Measurements from ENCODE around the gene ROR2. TPM values are rescaled to one million over a fixed set of nuclear protein-coding genes. Genes with fewer than 3 reads are reported as not detected.

Gene ROR2
- total and polyA plus RNA-seq, 5 donors, result 20.1 to 38.9 (median 35.3) TPM

DNA sequence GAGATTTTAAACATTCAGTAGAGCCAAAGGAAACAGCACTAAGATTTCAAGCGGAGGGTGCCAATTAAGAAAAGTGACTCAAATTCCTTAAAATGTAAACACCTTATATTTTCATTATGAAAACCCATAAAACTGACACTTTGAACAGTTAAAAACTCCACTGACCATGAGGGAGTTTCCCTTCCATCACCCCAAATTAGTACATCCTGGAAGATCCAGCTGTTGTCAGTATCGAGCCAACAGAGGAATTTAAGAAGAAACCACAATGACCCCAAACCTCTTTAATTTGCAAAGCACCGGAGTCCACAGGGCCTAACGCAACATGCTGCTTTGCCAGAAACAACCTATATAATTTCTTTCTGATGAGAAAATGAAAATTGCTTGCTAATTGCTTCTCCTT, 41.3 kb downstream of the ROR2 start:
- intact Hi-C loops (cut with DNase I), result no loop called here
- ATAC-seq, result no peak
- H3K9me3 ChIP-seq (ENCODE audit: control insufficient read depth, low read length), result no peaks in the 10 kb centered on the region
- H3K4me3 ChIP-seq (ENCODE audit: low read length), result no peak overlapping the region
- WGBS, result 63% methylated on average over 4 of the region's 4 CpGs
- H3K27ac ChIP-seq (ENCODE audit: low read length), result no peak overlapping the region
- H3K4me1 ChIP-seq (ENCODE audit: control insufficient read depth, insufficient read depth, low read length), result no peaks in the 10 kb centered on the region
- no peak for DNase-seq
- no peaks in the 10 kb centered on the region for H3K27me3 ChIP-seq (ENCODE audit: control insufficient read depth, insufficient read depth)

DNA sequence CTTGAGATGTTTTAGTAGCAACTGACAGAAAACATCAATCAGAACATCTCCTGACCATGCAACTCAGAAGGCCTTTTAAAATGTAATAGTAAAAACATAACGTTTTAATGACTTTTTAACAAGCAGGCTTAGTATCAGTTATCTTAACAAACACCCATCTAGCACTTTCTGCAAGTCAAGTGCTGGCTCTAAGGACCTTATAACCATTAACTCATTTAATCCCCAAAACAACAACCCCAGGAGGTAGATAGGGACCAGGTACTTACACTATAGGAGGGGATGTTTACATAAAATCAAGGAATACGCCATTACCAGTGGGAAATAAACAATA, 41.8 kb downstream of the ROR2 start:
- 55% methylated on average over 2 of the region's 2 CpGs for WGBS
- intact Hi-C loops (cut with DNase I), result no loop called here
- H3K27ac ChIP-seq (ENCODE audit: low read length), result no peak overlapping the region
- DNase-seq (no peak), ATAC-seq (no peak)
- H3K27me3 ChIP-seq (ENCODE audit: control insufficient read depth, insufficient read depth), result no peaks in the 10 kb centered on the region
- no peaks in the 10 kb centered on the region for H3K4me1 ChIP-seq (ENCODE audit: control insufficient read depth, insufficient read depth, low read length)
- no peak overlapping the region for H3K4me3 ChIP-seq (ENCODE audit: low read length)
- H3K9me3 ChIP-seq (ENCODE audit: control insufficient read depth, low read length), result no peaks in the 10 kb centered on the region

DNA sequence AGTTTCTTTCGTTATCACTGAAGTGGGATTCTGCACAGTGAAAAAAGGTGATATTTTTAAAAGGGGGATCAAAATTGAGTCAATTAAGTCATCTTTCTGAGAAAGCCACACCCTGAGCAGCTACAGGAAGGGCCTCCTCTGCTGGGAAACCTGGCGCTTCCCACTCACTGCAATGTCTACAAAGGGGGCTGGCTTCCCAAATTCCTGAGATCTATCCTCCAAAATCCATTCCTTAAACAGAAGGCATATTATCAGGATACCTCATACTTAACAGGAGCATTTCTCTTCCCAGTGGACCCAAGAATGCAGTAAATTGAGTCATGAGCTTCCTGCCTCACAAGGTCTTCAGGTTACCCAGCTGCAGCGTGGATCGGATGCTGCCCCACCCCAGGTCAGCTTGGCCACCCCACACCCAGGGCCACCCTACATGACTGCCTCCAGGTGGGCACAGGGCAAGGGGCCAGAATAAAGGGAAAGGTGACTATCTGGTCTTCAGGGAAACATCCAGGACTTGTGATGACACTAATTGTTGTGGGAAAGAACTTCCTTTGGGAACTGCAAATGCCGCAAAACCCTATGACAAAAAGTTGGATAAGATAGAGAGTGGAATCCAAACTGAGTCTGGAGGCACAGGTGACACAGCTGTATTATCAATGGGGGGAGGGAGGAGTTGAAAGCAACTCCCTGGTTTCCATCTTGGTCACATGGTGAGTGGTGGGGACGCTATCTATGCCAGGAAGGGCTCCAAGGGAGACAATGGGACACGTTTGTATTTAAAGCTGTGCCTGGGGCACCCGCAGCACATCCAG, 42.3 kb downstream of the ROR2 start:
- Histone ChIP-seq H3K4me3 (ENCODE audit: low read length) (no peak overlapping the region), H3K27me3 (ENCODE audit: control insufficient read depth, insufficient read depth) (no peaks in the 10 kb centered on the region), H3K27ac (ENCODE audit: low read length) (no peak overlapping the region), H3K9me3 (ENCODE audit: control insufficient read depth, low read length) (no peaks in the 10 kb centered on the region), H3K4me1 (ENCODE audit: control insufficient read depth, insufficient read depth, low read length) (no peaks in the 10 kb centered on the region)
- ATAC-seq (no peak), DNase-seq (no peak)
- 66% methylated on average over 8 of the region's 8 CpGs for WGBS
- intact Hi-C loops (cut with DNase I), result no loop called here

DNA sequence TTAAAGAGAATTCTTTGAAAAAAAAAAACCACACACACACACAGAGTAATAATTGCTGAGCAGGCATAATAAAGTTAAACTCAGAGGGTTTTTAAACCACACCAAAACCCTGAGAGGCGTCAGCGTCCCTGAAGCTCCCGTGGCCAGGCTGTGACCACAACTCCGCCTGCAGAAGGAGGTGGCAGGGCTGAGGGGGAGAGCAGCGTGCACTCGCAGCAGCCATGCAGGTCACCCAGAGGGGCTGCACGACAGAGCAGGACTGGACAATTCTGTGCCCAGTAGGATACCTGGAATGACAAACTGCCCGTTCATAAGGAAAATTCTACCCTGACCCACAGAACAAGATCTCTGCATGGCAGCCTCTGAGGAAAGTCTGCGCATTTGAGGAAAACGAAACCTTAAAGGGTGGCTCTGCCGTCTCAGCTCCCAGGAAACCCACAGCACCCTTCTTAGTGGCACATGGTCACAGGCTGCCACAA, 44.0 kb downstream of the ROR2 start:
- intact Hi-C loops (cut with DNase I), result no loop called here
- ATAC-seq, result peak; percentile 48 to 62
- Histone ChIP-seq H3K9me3 (ENCODE audit: control insufficient read depth, low read length) (no peaks in the 10 kb centered on the region), H3K27ac (ENCODE audit: low read length) (no peak overlapping the region), H3K4me1 (ENCODE audit: control insufficient read depth, insufficient read depth, low read length) (no peaks in the 10 kb centered on the region), H3K27me3 (ENCODE audit: control insufficient read depth, insufficient read depth) (no peaks in the 10 kb centered on the region), H3K4me3 (ENCODE audit: low read length) (peak overlapping the region; percentile 22)
- DNase-seq, result peak in 1 of 3 donors; percentile 82
- WGBS, result 38% methylated on average over 11 of the region's 11 CpGs

DNA sequence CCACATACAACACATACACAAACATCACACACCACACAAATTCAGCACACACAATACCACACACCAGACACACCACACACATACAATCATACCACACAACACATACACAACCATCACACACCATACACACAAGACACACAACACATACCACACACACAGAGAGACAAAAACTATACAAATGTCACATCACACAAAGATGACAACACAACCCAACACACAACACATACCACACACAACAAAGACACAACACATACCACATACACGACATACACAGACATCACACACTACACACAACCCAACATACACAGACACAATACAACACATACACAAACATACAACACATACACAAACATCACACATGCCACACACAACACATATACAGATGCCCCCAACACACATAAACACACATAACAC, 44.8 kb downstream of the ROR2 start:
- Histone ChIP-seq H3K27me3 (ENCODE audit: control insufficient read depth, insufficient read depth) (no peaks in the 10 kb centered on the region), H3K27ac (ENCODE audit: low read length) (no peak overlapping the region), H3K9me3 (ENCODE audit: control insufficient read depth, low read length) (no peaks in the 10 kb centered on the region), H3K4me3 (ENCODE audit: low read length) (no peak overlapping the region), H3K4me1 (ENCODE audit: control insufficient read depth, insufficient read depth, low read length) (no peaks in the 10 kb centered on the region)
- 93% methylated on average over 1 of the region's 1 CpG for WGBS
- intact Hi-C loops (cut with DNase I), result no loop called here
- DNase-seq (no peak), ATAC-seq (no peak)

DNA sequence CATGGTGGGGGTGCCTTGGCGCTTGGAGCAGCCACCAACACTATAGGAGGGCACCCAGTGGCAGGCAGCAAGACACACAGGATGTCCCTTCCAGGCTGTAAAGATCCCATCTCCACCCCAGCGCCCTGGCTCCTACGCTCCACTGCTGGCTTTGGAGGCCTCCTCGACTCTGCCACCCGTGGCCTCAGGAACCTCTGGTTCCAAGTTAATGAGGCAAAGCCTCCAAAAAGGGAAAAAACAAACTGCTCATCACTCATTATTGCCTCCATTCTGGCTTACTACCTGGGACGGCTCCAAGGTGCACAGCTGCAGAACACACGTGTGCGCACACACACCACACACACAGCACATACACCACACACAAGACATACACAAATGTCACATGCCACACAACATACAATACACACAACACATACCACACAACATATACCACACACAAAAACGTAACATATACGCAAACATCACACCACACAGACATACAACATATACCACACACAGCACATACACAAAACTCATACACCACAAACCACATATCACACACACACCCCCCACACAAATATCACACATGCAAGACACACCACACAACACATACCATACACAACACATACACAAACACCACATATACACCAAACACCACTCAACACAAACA, 45.3 kb downstream of the ROR2 start:
- Histone ChIP-seq H3K4me3 (ENCODE audit: low read length) (no peak overlapping the region), H3K27me3 (ENCODE audit: control insufficient read depth, insufficient read depth) (no peaks in the 10 kb centered on the region), H3K27ac (ENCODE audit: low read length) (no peak overlapping the region), H3K4me1 (ENCODE audit: control insufficient read depth, insufficient read depth, low read length) (no peaks in the 10 kb centered on the region), H3K9me3 (ENCODE audit: control insufficient read depth, low read length) (no peaks in the 10 kb centered on the region)
- DNase-seq (no peak), ATAC-seq (no peak)
- 93% methylated on average over 10 of the region's 10 CpGs for WGBS
- intact Hi-C loops (cut with DNase I), result no loop called here

DNA sequence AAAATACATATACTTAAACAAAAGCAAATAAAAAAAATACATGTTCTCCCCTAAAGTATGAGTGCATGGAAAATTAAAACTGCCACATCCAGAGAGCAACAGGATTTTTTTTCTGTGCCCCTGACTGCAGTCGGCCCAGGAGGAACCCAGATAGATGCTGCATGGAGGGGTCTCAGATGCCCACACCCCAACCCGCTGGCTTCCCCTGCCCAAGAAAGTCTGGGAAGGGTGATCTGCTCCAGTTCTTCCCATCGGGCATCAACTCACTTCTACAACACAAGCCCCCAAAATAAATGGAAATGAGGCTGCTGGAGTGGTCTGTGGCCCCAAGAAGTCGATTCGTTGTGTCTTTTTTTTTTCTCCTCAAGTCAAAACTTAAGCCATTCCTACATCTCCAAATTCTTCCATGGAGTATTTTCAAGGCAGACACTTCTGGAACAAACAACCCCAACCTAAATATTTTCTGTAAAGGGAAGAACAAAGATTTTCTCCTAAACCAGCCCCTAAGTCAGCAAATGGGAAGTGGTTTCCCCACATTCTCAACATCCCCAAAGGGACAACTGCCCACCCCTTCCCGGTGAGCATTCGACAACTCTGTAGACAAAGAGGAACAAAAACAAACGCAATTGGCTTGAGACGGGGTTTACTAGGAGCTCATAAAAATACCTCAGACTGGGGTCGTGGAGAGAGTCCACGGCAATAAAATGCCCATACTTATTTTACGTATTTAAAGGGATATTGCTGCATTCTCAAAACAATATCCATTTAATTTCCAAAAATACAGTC, 46.7 kb downstream of the ROR2 start:
- no peaks in the 10 kb centered on the region for H3K9me3 ChIP-seq (ENCODE audit: control insufficient read depth, low read length)
- peaks cover 7% of the 10 kb centered on the region for H3K4me1 ChIP-seq (ENCODE audit: control insufficient read depth, insufficient read depth, low read length)
- H3K4me3 ChIP-seq (ENCODE audit: low read length), result no peak overlapping the region
- H3K27ac ChIP-seq (ENCODE audit: low read length), result no peak overlapping the region
- ATAC-seq (no peak), DNase-seq (no peak)
- intact Hi-C loops (cut with DNase I), result no loop called here
- no peaks in the 10 kb centered on the region for H3K27me3 ChIP-seq (ENCODE audit: control insufficient read depth, insufficient read depth)
- 63% methylated on average over 12 of the region's 12 CpGs for WGBS

DNA sequence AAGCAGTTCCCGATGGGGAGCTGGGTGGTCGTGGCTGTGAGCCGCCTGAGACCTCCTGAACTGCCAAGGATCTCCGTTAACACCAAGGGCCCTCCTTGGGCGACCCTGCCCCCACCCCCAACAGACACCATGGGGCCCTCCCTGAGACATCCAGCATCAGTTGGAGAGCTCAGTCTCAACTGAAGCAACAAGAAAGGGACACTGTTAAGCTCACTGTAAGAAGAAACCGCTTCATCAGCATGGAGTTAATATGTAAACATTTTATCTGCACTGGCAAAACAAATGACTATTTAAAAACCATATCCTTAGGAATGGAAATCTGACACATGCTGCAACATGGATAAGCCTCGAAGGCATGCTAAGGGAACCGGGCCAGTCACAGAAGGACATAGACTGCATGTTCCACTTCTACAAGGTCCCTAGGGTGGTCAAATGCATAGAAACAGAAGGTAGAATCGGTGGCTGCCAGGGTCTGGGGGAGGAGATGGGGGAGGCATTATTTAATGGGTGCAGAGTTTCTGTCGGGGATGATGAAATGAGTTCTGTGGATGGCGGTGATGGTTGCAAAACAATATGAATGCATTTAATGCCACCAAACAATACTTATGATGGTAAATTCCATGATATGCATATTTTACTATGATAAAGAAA, 47.4 kb downstream of the ROR2 start:
- WGBS, result 65% methylated on average over 11 of the region's 11 CpGs
- ATAC-seq (no peak), DNase-seq (no peak)
- Histone ChIP-seq H3K27me3 (ENCODE audit: control insufficient read depth, insufficient read depth) (no peaks in the 10 kb centered on the region), H3K27ac (ENCODE audit: low read length) (no peak overlapping the region), H3K9me3 (ENCODE audit: control insufficient read depth, low read length) (no peaks in the 10 kb centered on the region), H3K4me1 (ENCODE audit: control insufficient read depth, insufficient read depth, low read length) (peaks cover 7% of the 10 kb centered on the region), H3K4me3 (ENCODE audit: low read length) (no peak overlapping the region)
- intact Hi-C loops (cut with DNase I), result no loop called here

DNA sequence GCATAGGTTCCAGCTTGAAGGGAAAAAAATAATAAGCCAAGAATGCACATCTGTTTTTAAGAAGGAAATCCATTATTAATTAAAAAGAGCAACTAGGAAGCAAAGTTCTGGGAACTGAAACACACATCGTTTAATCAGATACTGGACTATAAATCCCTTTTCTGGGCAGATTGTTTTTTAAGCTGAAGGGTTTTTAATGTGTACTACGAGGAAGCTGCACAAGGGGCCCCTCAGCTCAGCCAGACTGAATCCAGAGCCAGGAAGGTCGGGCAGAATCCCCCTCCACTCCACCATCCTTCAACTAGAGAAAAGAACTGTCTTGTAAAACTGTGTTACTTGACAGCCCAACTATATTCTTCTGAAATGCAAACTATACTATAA, 49.2 kb downstream of the ROR2 start:
- intact Hi-C loops (cut with DNase I), result no loop called here
- Histone ChIP-seq H3K27ac (ENCODE audit: low read length) (no peak overlapping the region), H3K4me3 (ENCODE audit: low read length) (no peak overlapping the region), H3K4me1 (ENCODE audit: control insufficient read depth, insufficient read depth, low read length) (peaks cover 10% of the 10 kb centered on the region), H3K9me3 (ENCODE audit: control insufficient read depth, low read length) (no peaks in the 10 kb centered on the region), H3K27me3 (ENCODE audit: control insufficient read depth, insufficient read depth) (no peaks in the 10 kb centered on the region)
- ATAC-seq (no peak), DNase-seq (no peak)
- 39% methylated on average over 3 of the region's 3 CpGs for WGBS

DNA sequence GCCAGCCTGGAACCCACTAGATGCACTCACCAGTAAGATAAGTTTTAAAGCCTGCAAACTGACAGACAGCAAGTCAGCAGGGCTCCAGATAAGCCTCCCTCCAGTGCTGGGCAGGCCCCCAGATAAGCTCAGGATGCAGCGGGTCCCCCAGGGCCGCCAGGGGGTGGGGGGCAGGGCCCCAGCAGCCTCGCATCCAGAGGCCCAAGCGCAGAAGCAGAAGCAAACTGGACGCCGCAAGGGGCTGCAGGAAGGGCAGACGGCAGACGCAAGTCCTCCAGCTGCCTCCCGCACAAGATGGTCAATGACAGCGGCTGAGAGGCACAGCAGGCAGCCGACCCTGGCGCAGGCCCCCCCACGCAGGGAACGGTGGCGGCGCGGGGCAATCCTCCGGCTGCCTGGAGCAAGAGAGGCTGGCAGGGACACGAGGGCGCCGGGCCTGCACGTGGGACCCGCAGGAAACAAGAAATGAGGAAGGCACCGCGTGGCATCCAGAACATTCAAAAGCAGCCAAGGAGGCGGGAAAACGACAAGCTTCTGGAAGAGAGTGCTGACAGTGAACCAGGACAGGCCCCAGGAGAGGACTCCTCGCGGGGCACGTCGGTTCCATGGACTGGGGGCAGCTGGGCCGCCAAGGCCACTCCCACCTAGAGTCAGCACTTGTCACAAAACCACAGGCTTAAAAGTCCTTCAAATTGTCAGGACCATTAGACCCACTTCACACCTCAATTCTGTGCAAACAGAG, 49.8 kb downstream of the ROR2 start:
- Histone ChIP-seq H3K4me3 (ENCODE audit: low read length) (no peak overlapping the region), H3K9me3 (ENCODE audit: control insufficient read depth, low read length) (no peaks in the 10 kb centered on the region), H3K27ac (ENCODE audit: low read length) (peak overlapping the region; percentile 17), H3K27me3 (ENCODE audit: control insufficient read depth, insufficient read depth) (no peaks in the 10 kb centered on the region), H3K4me1 (ENCODE audit: control insufficient read depth, insufficient read depth, low read length) (peaks cover 10% of the 10 kb centered on the region)
- DNase-seq (peak in 2 of 3 donors; percentile 80), ATAC-seq (peak; percentile 25 to 38)
- intact Hi-C loops (cut with DNase I), result no loop called here
- 12% methylated on average over 32 of the region's 32 CpGs for WGBS
